ENCODE measurements around the gene CACNG1.
"Not testable (repeated sequence)": the region's sequence is repeated elsewhere in the genome, so short reads cannot be mapped to it uniquely, and the experiment has no call there.

The CACNG1 gene

GRCh38 chr17:67082107-67082506, 37.8 kb downstream of the CACNG1 start:
- DNase-seq, result no peak

- DNase-seq, result no peak
Observed at GRCh38 chr17:67085406-67085805, 41.1 kb downstream of the CACNG1 start.

GRCh38 chr17:67088639-67089038, 44.3 kb downstream of the CACNG1 start:
- no peak for DNase-seq

GRCh38 chr17:67090341-67090740, 46.0 kb downstream of the CACNG1 start:
- DNase-seq, result no peak

GRCh38 chr17:67092291-67092690, 47.9 kb downstream of the CACNG1 start:
- DNase-seq, result no peak

GRCh38 chr17:67092710-67093109, 48.4 kb downstream of the CACNG1 start:
- DNase-seq, result not testable (repeated sequence)

- no peak for DNase-seq
Observed at GRCh38 chr17:67093348-67093747, 49.0 kb downstream of the CACNG1 start.

- peak; percentile 66 for DNase-seq
Observed at GRCh38 chr17:67095291-67095690, 50.9 kb downstream of the CACNG1 start.

GRCh38 chr17:67095803-67096202, 51.4 kb downstream of the CACNG1 start:
- no peak for DNase-seq

GRCh38 chr17:67096609-67097008, 52.3 kb downstream of the CACNG1 start:
- DNase-seq, result no peak

- DNase-seq, result no peak
Observed at GRCh38 chr17:67098006-67098405, 53.7 kb downstream of the CACNG1 start.

GRCh38 chr17:67104641-67105040, 60.3 kb downstream of the CACNG1 start:
- not testable (repeated sequence) for DNase-seq

- no peak for DNase-seq
Observed at GRCh38 chr17:67105213-67105612, 60.9 kb downstream of the CACNG1 start.

Data from kidney glomerular epithelial cell (primary cell).